ENCODE measurements around the gene TM9SF3. TPM values are rescaled to one million over a fixed set of nuclear protein-coding genes. Genes with fewer than 3 reads are reported as not detected.

The TM9SF3 gene
- total and polyA plus RNA-seq, 2 donors, result 41.0 to 47.5 TPM

GRCh38 chr10:96500519-96500918 is 86.3 kb downstream of the TM9SF3 start:
- 68% methylated on average over 7 of the region's 7 CpGs for WGBS
- no peak overlapping the region for H3K4me3 ChIP-seq (ENCODE audit: low read length in 2 of 2)
- no peak for DNase-seq (ENCODE audit: low read depth in 6 of 9, low spot score in 9 of 9)
- H3K27me3 ChIP-seq (ENCODE audit: control insufficient read depth in 2 of 2, insufficient read depth in 1 of 2, low read length in 1 of 2), result peaks cover 0 to 2% of the 10 kb centered on the region in 2 donors
- no peak overlapping the region for H3K27ac ChIP-seq (ENCODE audit: low read depth in 1 of 2, low read length in 1 of 2)
- H3K36me3 ChIP-seq (ENCODE audit: control insufficient read depth in 2 of 2, insufficient read depth in 2 of 2, low read length in 1 of 2), result no peaks in the 10 kb centered on the region
- H3K9me3 ChIP-seq (ENCODE audit: control insufficient read depth in 2 of 2, insufficient read depth in 1 of 2, low read length in 1 of 2), result no peaks in the 10 kb centered on the region
- no peaks in the 10 kb centered on the region for H3K4me1 ChIP-seq (ENCODE audit: control insufficient read depth in 2 of 2, insufficient read depth in 2 of 2, low read length in 2 of 2)

GRCh38 chr10:96500050-96500449 is 86.8 kb downstream of the TM9SF3 start:
- no peak for DNase-seq (ENCODE audit: low read depth in 6 of 9, low spot score in 9 of 9)
- H3K4me1 ChIP-seq (ENCODE audit: control insufficient read depth in 2 of 2, insufficient read depth in 2 of 2, low read length in 2 of 2), result no peaks in the 10 kb centered on the region
- H3K36me3 ChIP-seq (ENCODE audit: control insufficient read depth in 2 of 2, insufficient read depth in 2 of 2, low read length in 1 of 2), result no peaks in the 10 kb centered on the region
- H3K4me3 ChIP-seq (ENCODE audit: low read length in 2 of 2), result no peak overlapping the region
- H3K9me3 ChIP-seq (ENCODE audit: control insufficient read depth in 2 of 2, insufficient read depth in 1 of 2, low read length in 1 of 2), result no peaks in the 10 kb centered on the region
- 99% methylated on average over 3 of the region's 3 CpGs for WGBS
- peaks cover 0 to 2% of the 10 kb centered on the region in 2 donors for H3K27me3 ChIP-seq (ENCODE audit: control insufficient read depth in 2 of 2, insufficient read depth in 1 of 2, low read length in 1 of 2)
- H3K27ac ChIP-seq (ENCODE audit: low read depth in 1 of 2, low read length in 1 of 2), result no peak overlapping the region

DNA sequence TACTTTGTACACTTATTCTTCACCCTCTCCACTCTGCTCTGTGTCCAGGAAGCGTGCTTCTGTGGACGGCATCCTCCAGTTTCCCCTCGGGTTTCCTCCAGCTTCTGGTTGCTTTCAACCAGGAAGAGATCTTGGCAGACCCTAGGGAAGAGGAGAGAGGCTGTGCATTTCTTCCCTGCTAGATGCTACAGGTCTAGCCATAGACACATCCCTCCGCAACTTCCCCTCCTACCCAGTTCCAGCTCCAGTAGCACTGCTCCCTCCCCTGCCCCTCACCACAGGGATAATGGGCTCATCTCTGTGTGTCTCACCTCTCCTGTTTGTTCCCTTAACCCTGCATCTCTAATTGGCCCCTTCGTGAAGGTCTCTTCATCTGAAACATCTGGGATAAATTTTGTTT is 89.4 kb downstream of the TM9SF3 start:
- H3K9me3 ChIP-seq (ENCODE audit: control insufficient read depth in 2 of 2, insufficient read depth in 1 of 2, low read length in 1 of 2), result no peaks in the 10 kb centered on the region
- no peak overlapping the region for H3K27ac ChIP-seq (ENCODE audit: low read depth in 1 of 2, low read length in 1 of 2)
- no peaks in the 10 kb centered on the region for H3K4me1 ChIP-seq (ENCODE audit: control insufficient read depth in 2 of 2, insufficient read depth in 2 of 2, low read length in 2 of 2)
- no peaks in the 10 kb centered on the region for H3K36me3 ChIP-seq (ENCODE audit: control insufficient read depth in 2 of 2, insufficient read depth in 2 of 2, low read length in 1 of 2)
- no peak for DNase-seq (ENCODE audit: low read depth in 6 of 9, low spot score in 9 of 9)
- peaks cover 0 to 2% of the 10 kb centered on the region in 2 donors for H3K27me3 ChIP-seq (ENCODE audit: control insufficient read depth in 2 of 2, insufficient read depth in 1 of 2, low read length in 1 of 2)
- WGBS, result 63% methylated on average over 5 of the region's 5 CpGs
- H3K4me3 ChIP-seq (ENCODE audit: low read length in 2 of 2), result no peak overlapping the region

- 86% methylated on average over 6 of the region's 6 CpGs for WGBS
- Histone ChIP-seq H3K4me1 (ENCODE audit: control insufficient read depth in 2 of 2, insufficient read depth in 2 of 2, low read length in 2 of 2) (no peaks in the 10 kb centered on the region), H3K27me3 (ENCODE audit: control insufficient read depth in 2 of 2, insufficient read depth in 1 of 2, low read length in 1 of 2) (peaks cover 0 to 2% of the 10 kb centered on the region in 2 donors), H3K36me3 (ENCODE audit: control insufficient read depth in 2 of 2, insufficient read depth in 2 of 2, low read length in 1 of 2) (no peaks in the 10 kb centered on the region), H3K27ac (ENCODE audit: low read depth in 1 of 2, low read length in 1 of 2) (no peak overlapping the region), H3K4me3 (ENCODE audit: low read length in 2 of 2) (no peak overlapping the region), H3K9me3 (ENCODE audit: control insufficient read depth in 2 of 2, insufficient read depth in 1 of 2, low read length in 1 of 2) (no peaks in the 10 kb centered on the region)
- peak in 1 of 9 donors; percentile 28 for DNase-seq (ENCODE audit: low read depth in 6 of 9, low spot score in 9 of 9)
Measured at GRCh38 chr10:96496281-96496925, 90.4 kb downstream of the TM9SF3 start.

DNA sequence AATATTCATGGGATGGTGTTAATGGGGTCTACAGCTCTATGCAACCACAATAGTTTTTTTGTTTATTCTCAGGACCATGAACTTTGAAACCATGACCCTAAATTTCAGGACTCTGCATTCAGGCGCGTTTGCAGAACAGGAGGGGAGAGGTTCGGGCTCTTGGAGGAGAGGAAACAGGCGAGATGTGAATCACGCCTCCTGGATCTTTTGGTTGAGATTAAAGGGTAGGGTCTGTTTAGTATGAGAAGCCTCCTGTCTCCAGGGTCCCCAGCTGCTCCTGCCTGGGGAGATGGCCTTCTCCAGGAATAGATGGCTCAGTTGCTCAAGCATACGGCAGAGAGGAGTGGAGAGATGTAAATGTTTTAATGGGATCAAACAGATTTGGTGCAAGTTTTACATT is 91.3 kb downstream of the TM9SF3 start:
- 97% methylated on average over 6 of the region's 6 CpGs for WGBS
- H3K9me3 ChIP-seq (ENCODE audit: control insufficient read depth in 2 of 2, insufficient read depth in 1 of 2, low read length in 1 of 2), result no peaks in the 10 kb centered on the region
- no peak for DNase-seq (ENCODE audit: low read depth in 6 of 9, low spot score in 9 of 9)
- H3K36me3 ChIP-seq (ENCODE audit: control insufficient read depth in 2 of 2, insufficient read depth in 2 of 2, low read length in 1 of 2), result no peaks in the 10 kb centered on the region
- no peak overlapping the region for H3K4me3 ChIP-seq (ENCODE audit: low read length in 2 of 2)
- no peak overlapping the region for H3K27ac ChIP-seq (ENCODE audit: low read depth in 1 of 2, low read length in 1 of 2)
- H3K4me1 ChIP-seq (ENCODE audit: control insufficient read depth in 2 of 2, insufficient read depth in 2 of 2, low read length in 2 of 2), result no peaks in the 10 kb centered on the region
- peaks cover 0 to 2% of the 10 kb centered on the region in 2 donors for H3K27me3 ChIP-seq (ENCODE audit: control insufficient read depth in 2 of 2, insufficient read depth in 1 of 2, low read length in 1 of 2)

DNA sequence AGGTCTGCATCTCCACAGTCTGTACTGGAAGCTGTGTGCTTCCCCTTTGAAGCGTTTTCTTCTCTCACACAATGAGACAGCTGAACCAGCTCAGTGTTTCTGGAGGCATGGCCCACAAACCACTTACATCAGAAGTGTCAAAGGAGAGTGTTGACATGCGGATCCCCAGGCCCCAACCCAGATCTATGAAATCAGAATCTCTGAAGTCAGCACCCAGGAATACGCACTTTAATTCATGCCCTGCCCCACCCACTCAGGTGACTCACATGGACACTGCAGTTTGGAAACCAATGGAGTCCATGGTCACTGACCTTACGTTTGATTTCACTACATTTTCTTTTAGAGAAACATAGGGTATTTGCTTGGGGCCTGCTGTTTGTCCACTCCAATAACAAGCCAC is 92.1 kb downstream of the TM9SF3 start:
- Histone ChIP-seq H3K27ac (ENCODE audit: low read depth in 1 of 2, low read length in 1 of 2) (no peak overlapping the region), H3K4me1 (ENCODE audit: control insufficient read depth in 2 of 2, insufficient read depth in 2 of 2, low read length in 2 of 2) (no peaks in the 10 kb centered on the region), H3K9me3 (ENCODE audit: control insufficient read depth in 2 of 2, insufficient read depth in 1 of 2, low read length in 1 of 2) (no peaks in the 10 kb centered on the region), H3K4me3 (ENCODE audit: low read length in 2 of 2) (no peak overlapping the region), H3K27me3 (ENCODE audit: control insufficient read depth in 2 of 2, insufficient read depth in 1 of 2, low read length in 1 of 2) (peaks cover 0 to 2% of the 10 kb centered on the region in 2 donors), H3K36me3 (ENCODE audit: control insufficient read depth in 2 of 2, insufficient read depth in 2 of 2, low read length in 1 of 2) (no peaks in the 10 kb centered on the region)
- DNase-seq (ENCODE audit: low read depth in 6 of 9, low spot score in 9 of 9), result no peak
- WGBS, result 89% methylated on average over 4 of the region's 4 CpGs

- no peak for DNase-seq (ENCODE audit: low read depth in 6 of 9, low spot score in 9 of 9)
- no peaks in the 10 kb centered on the region for H3K4me1 ChIP-seq (ENCODE audit: control insufficient read depth in 2 of 2, insufficient read depth in 2 of 2, low read length in 2 of 2)
- H3K27ac ChIP-seq (ENCODE audit: low read depth in 1 of 2, low read length in 1 of 2), result no peak overlapping the region
- 96% methylated on average over 12 of the region's 12 CpGs for WGBS
- no peak overlapping the region for H3K4me3 ChIP-seq (ENCODE audit: low read length in 2 of 2)
- H3K27me3 ChIP-seq (ENCODE audit: control insufficient read depth in 2 of 2, insufficient read depth in 1 of 2, low read length in 1 of 2), result peaks cover 0 to 2% of the 10 kb centered on the region in 2 donors
- no peaks in the 10 kb centered on the region for H3K9me3 ChIP-seq (ENCODE audit: control insufficient read depth in 2 of 2, insufficient read depth in 1 of 2, low read length in 1 of 2)
- no peaks in the 10 kb centered on the region for H3K36me3 ChIP-seq (ENCODE audit: control insufficient read depth in 2 of 2, insufficient read depth in 2 of 2, low read length in 1 of 2)
Measured at GRCh38 chr10:96493871-96494525, 92.8 kb downstream of the TM9SF3 start.

DNA sequence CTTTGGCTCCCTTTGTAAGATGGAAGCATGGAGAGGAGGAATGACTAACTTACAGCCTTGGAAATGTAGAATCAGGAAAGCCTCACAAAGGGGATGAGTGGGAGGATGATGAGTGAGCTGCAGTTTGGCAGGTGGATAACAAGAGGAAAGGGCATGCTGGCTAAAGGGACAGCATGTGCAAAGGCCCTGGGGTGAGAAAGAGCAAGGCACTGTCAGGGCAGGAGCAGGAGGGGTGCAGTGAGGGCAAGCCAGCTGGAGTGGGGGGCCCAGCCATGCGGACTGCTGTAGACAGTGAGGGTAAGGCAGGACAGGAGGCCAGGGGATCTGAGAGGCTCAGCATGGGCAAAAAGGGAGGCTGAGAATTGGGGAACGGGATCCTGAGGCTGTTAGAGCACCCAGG is 93.6 kb downstream of the TM9SF3 start:
- no peaks in the 10 kb centered on the region for H3K9me3 ChIP-seq (ENCODE audit: control insufficient read depth in 2 of 2, insufficient read depth in 1 of 2, low read length in 1 of 2)
- DNase-seq (ENCODE audit: low read depth in 6 of 9, low spot score in 9 of 9), result no peak
- no peaks in the 10 kb centered on the region for H3K27me3 ChIP-seq (ENCODE audit: control insufficient read depth in 2 of 2, insufficient read depth in 1 of 2, low read length in 1 of 2)
- no peaks in the 10 kb centered on the region for H3K4me1 ChIP-seq (ENCODE audit: control insufficient read depth in 2 of 2, insufficient read depth in 2 of 2, low read length in 2 of 2)
- H3K36me3 ChIP-seq (ENCODE audit: control insufficient read depth in 2 of 2, insufficient read depth in 2 of 2, low read length in 1 of 2), result no peaks in the 10 kb centered on the region
- H3K27ac ChIP-seq (ENCODE audit: low read depth in 1 of 2, low read length in 1 of 2), result no peak overlapping the region
- no peak overlapping the region for H3K4me3 ChIP-seq (ENCODE audit: low read length in 2 of 2)
- 96% methylated on average over 2 of the region's 2 CpGs for WGBS

DNA sequence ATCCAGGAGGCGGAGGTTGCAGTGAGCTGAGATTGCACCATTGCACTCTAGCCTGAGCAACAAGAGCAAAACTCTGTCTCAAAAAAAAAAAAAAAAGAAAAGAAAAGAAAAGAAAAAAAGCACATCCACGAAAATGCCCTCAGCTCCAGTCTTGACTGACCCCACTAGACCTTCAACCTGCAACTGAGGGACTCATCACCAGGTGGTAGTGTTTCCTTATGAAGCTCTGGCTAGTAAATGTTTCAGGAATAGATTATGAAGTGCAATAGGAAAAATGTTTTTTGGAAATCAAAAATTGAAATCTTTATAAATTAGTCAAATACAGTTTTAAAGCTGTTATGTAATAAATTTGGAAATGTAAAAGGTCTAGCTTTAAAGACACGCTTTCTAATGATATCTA is 95.5 kb downstream of the TM9SF3 start:
- WGBS, result 89% methylated on average over 3 of the region's 3 CpGs
- Histone ChIP-seq H3K4me3 (ENCODE audit: low read length in 2 of 2) (no peak overlapping the region), H3K36me3 (ENCODE audit: control insufficient read depth in 2 of 2, insufficient read depth in 2 of 2, low read length in 1 of 2) (no peaks in the 10 kb centered on the region), H3K4me1 (ENCODE audit: control insufficient read depth in 2 of 2, insufficient read depth in 2 of 2, low read length in 2 of 2) (no peaks in the 10 kb centered on the region), H3K9me3 (ENCODE audit: control insufficient read depth in 2 of 2, insufficient read depth in 1 of 2, low read length in 1 of 2) (no peaks in the 10 kb centered on the region), H3K27ac (ENCODE audit: low read depth in 1 of 2, low read length in 1 of 2) (no peak overlapping the region), H3K27me3 (ENCODE audit: control insufficient read depth in 2 of 2, insufficient read depth in 1 of 2, low read length in 1 of 2) (no peaks in the 10 kb centered on the region)
- no peak for DNase-seq (ENCODE audit: low read depth in 6 of 9, low spot score in 9 of 9)

All from thymus (tissue), 11 donors.